ENCODE data around the gene TBX15. TPM values are rescaled to one million over a fixed set of nuclear protein-coding genes. Genes with fewer than 3 reads are reported as not detected.

Gene TBX15
- total RNA-seq, 1 experiment from 2014 or later = 1.9 TPM

DNA sequence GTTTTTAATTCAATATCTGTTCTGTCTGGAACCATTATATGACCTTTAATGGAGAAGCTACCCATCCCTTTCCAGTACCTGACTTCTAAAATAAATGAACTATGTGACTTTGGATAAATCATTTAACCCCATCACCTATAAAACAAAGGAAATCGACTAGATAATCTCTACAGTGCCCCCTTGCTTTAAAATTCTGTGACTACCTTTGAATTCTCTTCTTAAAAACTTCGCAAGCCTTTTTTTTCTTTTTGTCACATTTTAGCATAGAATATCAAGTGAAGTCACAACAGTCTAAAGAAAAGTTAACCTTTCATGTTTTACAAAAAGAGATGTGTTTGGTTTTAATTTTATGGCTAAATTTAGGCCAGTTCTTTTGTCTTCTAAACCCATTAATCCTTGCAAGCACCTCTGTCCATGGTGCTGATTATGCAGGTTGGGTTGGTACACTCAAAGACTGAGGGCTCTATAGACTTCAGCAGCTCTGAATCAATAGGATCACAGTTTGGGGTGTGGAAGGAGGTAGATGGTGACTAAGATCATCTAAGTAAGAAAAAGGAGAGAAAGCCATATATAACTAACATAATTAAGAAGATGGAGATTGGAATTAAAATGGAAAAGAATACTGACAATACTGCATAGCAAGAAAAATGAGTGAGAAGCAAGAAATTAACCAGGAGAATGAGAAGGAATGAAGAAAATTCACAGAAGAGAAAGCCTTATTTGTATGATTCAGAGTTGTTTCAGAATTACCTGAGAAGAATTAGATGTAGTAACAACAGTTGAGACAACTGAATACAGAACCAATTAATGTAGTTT lies 59.2 kb downstream of the TBX15 start:
- in situ Hi-C loops (cut with HindIII; ENCODE audit: low pct_unique_long_range_greater_than_20kb, low sequenced_read_pairs) (no loop called here), intact Hi-C loops (cut with micrococcal nuclease; ENCODE audit: unreplicated experiment) (no loop called here)
- Histone ChIP-seq H3K9me3 (ENCODE audit: control insufficient read depth, insufficient read depth, low read depth, low read length) (no peaks in the 10 kb centered on the region), H3K4me3 (ENCODE audit: low read depth in 2 of 2, low read length in 2 of 2) (no peak overlapping the region), H3K4me1 (ENCODE audit: control insufficient read depth, insufficient read depth, low read length) (no peaks in the 10 kb centered on the region), H3K27me3 (ENCODE audit: control insufficient read depth, insufficient read depth, low read length) (no peaks in the 10 kb centered on the region), H3K36me3 (ENCODE audit: control insufficient read depth, insufficient read depth, low read length) (no peaks in the 10 kb centered on the region), H3K27ac (ENCODE audit: low read length) (no peak overlapping the region)
- CTCF ChIA-PET = no interaction called here
- no peak for DNase-seq (ENCODE audit: low read depth, low spot score)
- BruUV-seq (replicated peaks) = no TSS peak
- POLR2A ChIA-PET = no interaction called here
- TF ChIP-seq REST (IDR thresholded peaks at IDR 0.05; ENCODE audit: insufficient read depth in 1 of 2, low read depth in 2 of 2, low read length in 1 of 2) (peak; percentile 81; a peak in 3 of 4 replicates), SIN3A (IDR thresholded peaks at IDR 0.05; ENCODE audit: borderline replicate concordance, insufficient read depth, low read depth, low read length) (no peak), POLR2AphosphoS5 (IDR thresholded peaks at IDR 0.05; ENCODE audit: low read depth, low read length) (no peak)
- no peak for ATAC-seq

DNA sequence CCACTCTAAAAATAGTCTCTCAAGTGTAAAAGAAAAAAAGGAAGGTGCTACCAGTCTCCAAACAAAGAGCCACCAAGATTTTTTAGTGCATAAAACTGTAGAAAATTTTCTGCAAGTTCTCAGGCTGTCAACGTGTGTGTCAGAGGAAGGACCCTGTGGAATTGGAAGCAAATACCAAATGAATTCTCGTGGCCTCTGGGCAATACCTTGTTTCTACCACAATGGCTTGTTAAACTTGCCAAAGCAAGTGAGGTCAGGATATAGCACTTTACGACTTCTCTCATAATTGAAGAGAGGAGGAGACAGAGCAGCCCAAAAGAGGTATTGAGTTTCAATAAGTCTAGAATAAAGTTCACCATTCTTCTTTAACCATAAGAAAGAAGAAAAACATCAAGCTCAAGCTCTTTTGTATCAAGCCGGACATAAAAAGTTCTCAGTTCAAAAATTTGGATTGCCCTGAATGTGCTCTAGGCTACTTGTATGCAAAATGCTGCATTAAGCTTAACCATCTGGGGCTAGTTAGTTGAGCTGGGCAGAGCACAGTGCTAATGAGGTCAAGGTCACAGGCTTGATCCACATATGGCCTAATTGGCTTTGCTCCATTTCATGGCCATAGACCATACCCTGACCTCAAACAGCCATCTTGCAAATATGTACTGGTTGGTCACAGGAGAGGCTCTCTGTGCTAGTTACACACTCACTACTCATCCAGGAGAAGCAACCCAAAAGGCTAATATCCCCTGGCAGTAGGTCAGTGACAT lies 60.5 kb downstream of the TBX15 start:
- POLR2A ChIA-PET = no interaction called here
- intact Hi-C loops (cut with micrococcal nuclease; ENCODE audit: unreplicated experiment) = no loop called here

More for the DNA sequence above, 60.5 kb downstream of the TBX15 start:
- TF ChIP-seq, protein P1, sequence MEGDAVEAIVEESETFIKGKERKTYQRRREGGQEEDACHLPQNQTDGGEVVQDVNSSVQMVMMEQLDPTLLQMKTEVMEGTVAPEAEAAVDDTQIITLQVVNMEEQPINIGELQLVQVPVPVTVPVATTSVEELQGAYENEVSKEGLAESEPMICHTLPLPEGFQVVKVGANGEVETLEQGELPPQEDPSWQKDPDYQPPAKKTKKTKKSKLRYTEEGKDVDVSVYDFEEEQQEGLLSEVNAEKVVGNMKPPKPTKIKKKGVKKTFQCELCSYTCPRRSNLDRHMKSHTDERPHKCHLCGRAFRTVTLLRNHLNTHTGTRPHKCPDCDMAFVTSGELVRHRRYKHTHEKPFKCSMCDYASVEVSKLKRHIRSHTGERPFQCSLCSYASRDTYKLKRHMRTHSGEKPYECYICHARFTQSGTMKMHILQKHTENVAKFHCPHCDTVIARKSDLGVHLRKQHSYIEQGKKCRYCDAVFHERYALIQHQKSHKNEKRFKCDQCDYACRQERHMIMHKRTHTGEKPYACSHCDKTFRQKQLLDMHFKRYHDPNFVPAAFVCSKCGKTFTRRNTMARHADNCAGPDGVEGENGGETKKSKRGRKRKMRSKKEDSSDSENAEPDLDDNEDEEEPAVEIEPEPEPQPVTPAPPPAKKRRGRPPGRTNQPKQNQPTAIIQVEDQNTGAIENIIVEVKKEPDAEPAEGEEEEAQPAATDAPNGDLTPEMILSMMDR (IDR thresholded peaks at IDR 0.05) = no peak
- no peak for TF ChIP-seq TCF7L2 (IDR thresholded peaks at IDR 0.05; ENCODE audit: low read depth, low read length)
- no peak for TF ChIP-seq REST (IDR thresholded peaks at IDR 0.05; ENCODE audit: insufficient read depth in 1 of 2, low read depth in 2 of 2, low read length in 1 of 2)
- TF ChIP-seq SIN3A (IDR thresholded peaks at IDR 0.05; ENCODE audit: borderline replicate concordance, insufficient read depth, low read depth, low read length) = no peak
- no peak for TF ChIP-seq POLR2AphosphoS5 (IDR thresholded peaks at IDR 0.05; ENCODE audit: low read depth, low read length)
- Histone ChIP-seq H3K27me3 (ENCODE audit: control insufficient read depth, insufficient read depth, low read length) (no peaks in the 10 kb centered on the region), H3K27ac (ENCODE audit: low read length) (no peak overlapping the region), H3K9me3 (ENCODE audit: control insufficient read depth, insufficient read depth, low read depth, low read length) (no peaks in the 10 kb centered on the region), H3K4me1 (ENCODE audit: control insufficient read depth, insufficient read depth, low read length) (no peaks in the 10 kb centered on the region), H3K4me3 (ENCODE audit: low read depth in 2 of 2, low read length in 2 of 2) (no peak overlapping the region), H3K36me3 (ENCODE audit: control insufficient read depth, insufficient read depth, low read length) (no peaks in the 10 kb centered on the region)
- CTCF ChIA-PET = interaction anchor here (0.6 kb wide), 1 partner anchor 81 kb away, joined by 5 read pairs; no protein-coding TSS in a partner anchor
- in situ Hi-C loops (cut with HindIII; ENCODE audit: low pct_unique_long_range_greater_than_20kb, low sequenced_read_pairs) = no loop called here
- DNase-seq (ENCODE audit: low read depth, low spot score) (no peak), ATAC-seq (no peak)
- BruUV-seq (replicated peaks) = no TSS peak
